K562 (cell line): ENCODE measurements around the gene RIIAD1. TPM values are rescaled to one million over a fixed set of nuclear protein-coding genes. Genes with fewer than 3 reads are reported as not detected.
A peak's percentile ranks its signal among the peaks of the same experiment; 100 is the strongest.

Source experiments
- BRD4 ChIP-seq: fragments of 200-600 bp; sonication (generic); IDR thresholded peaks from 2 replicates; pipeline ENCODE4 v1.6.1; 2017; ENCODE audit warnings: inconsistent platforms
- CCAR2 ChIP-seq: fragments of 200-400 bp; formaldehyde crosslinking; IDR thresholded peaks from 2 replicates; pipeline ENCODE4 v1.6.1; 2017; ENCODE audit warnings: mild to moderate bottlenecking, low read depth, low read length
- CREBBP ChIP-seq: IDR thresholded peaks from one replicate; pipeline ENCODE4 v1.6.1; 2012; ENCODE audit warnings: low read depth, mild to moderate bottlenecking, control low read depth, inconsistent platforms, low read length
- DPF2 ChIP-seq: fragments of 450-650 bp; IDR thresholded peaks from 2 replicates; pipeline ENCODE4 v1.6.1; 2016
- E4F1 ChIP-seq: fragments of 250-450 bp; sonication (Bioruptor Pico); IDR thresholded peaks from 2 replicates; pipeline ENCODE4 v1.5.0; 2021; ENCODE audit warnings: mild to moderate bottlenecking, borderline replicate concordance
- ESRRB ChIP-seq: fragments of 250-450 bp; sonication (Bioruptor Pico); IDR thresholded peaks from 2 replicates; pipeline ENCODE4 v1.5.0; 2020; ENCODE audit warnings: mild to moderate bottlenecking, moderate library complexity, borderline replicate concordance
- IRF9 ChIP-seq: fragments of 450-650 bp; IDR thresholded peaks from 2 replicates; pipeline ENCODE4 v1.6.1; 2016; ENCODE audit warnings: missing biosample characterization, missing genetic modification characterization
- PML ChIP-seq: IDR thresholded peaks from 2 replicates; pipeline ENCODE4 v1.6.1; 2012; ENCODE audit warnings: low read length, inconsistent platforms
- PPARD ChIP-seq: fragments of 250-450 bp; sonication (Bioruptor Pico); IDR thresholded peaks from 2 replicates; pipeline ENCODE4 v1.8.0; 2022; ENCODE audit warnings: inconsistent platforms, mild to moderate bottlenecking, moderate library complexity
- RHOXF2B ChIP-seq: fragments of 250-450 bp; sonication (Bioruptor Pico); conservative IDR thresholded peaks from 2 replicates; pipeline ENCODE4 v1.5.1; 2021
- TAL1 ChIP-seq: fragments of 450-650 bp; IDR thresholded peaks from 2 replicates; pipeline ENCODE4 v1.6.1; 2016; ENCODE audit warnings: mild to moderate bottlenecking
- TARDBP ChIP-seq: fragments of 450-650 bp; IDR thresholded peaks from 2 replicates; pipeline ENCODE4 v1.6.1; 2016
- TSC22D4 ChIP-seq: fragments of 450-650 bp; IDR thresholded peaks from 2 replicates; pipeline ENCODE4 v1.6.1; 2016; ENCODE audit warnings: missing genetic modification characterization, missing biosample characterization, control low read depth
- ZNF780A ChIP-seq: fragments of 250-450 bp; sonication (Bioruptor Pico); IDR thresholded peaks from 2 replicates; pipeline ENCODE4 v1.5.0; 2021; ENCODE audit warnings: mild to moderate bottlenecking
- polyA plus RNA-seq, 8 experiments: library from polyadenylated mRNA; depleted of rRNA in 4 of 8; stranded (reverse) in 5 of 8; unstranded in 3 of 8; fragments of >200 nt; fragmentation: Nextera tagmentation in 2 of 8; fragmentation: Illumina TruSeq in 1 of 8; extraction: Ambion mirVana in 2 of 8; extraction: Trizol in 1 of 8; gene quantifications; 2 replicates each; pipeline versions ENCODE4 v1.2.1 to v1.2.3, GENCODE V29; 2011 to 2014; ENCODE audit warnings: inconsistent platforms in 1 of 8, missing spikeins in 1 of 8
- total RNA-seq, 7 experiments: library from RNA; depleted of rRNA in 6 of 7; stranded (reverse); fragments of >200 nt in 6 of 7; fragmentation: Illumina TruSeq in 2 of 7; extraction: Trizol in 2 of 7; gene quantifications; 2 replicates each; pipeline versions ENCODE4 v1.2.1 to v1.2.3, GENCODE V29; 2011 to 2021; ENCODE audit warnings: low replicate concordance in 1 of 7
- TF ChIP-seq, protein P1 (sequence below): sonication (generic); formaldehyde crosslinking; IDR thresholded peaks from 2 replicates; pipeline ENCODE4 v1.8.1; 2023; ENCODE audit warnings: missing genetic modification reagents, mild to moderate bottlenecking, borderline replicate concordance
- TF ChIP-seq, protein P2 (sequence below): fragments of 250-450 bp; sonication (Bioruptor Pico); IDR thresholded peaks from 2 replicates; pipeline ENCODE4 v1.9.0; 2021; ENCODE audit warnings: mild to moderate bottlenecking, inconsistent platforms
- TF ChIP-seq, protein P3 (sequence below): IDR thresholded peaks from 2 replicates; pipeline ENCODE4 v1.6.1; 2011; ENCODE audit not compliant: insufficient read length; ENCODE audit errors: extremely low read depth

The RIIAD1 gene
- total and polyA plus RNA-seq, 9 of the 15 experiments (the other 6 are each of a cell fraction or from before 2014, with no cell fraction given), result not detected

DNA sequence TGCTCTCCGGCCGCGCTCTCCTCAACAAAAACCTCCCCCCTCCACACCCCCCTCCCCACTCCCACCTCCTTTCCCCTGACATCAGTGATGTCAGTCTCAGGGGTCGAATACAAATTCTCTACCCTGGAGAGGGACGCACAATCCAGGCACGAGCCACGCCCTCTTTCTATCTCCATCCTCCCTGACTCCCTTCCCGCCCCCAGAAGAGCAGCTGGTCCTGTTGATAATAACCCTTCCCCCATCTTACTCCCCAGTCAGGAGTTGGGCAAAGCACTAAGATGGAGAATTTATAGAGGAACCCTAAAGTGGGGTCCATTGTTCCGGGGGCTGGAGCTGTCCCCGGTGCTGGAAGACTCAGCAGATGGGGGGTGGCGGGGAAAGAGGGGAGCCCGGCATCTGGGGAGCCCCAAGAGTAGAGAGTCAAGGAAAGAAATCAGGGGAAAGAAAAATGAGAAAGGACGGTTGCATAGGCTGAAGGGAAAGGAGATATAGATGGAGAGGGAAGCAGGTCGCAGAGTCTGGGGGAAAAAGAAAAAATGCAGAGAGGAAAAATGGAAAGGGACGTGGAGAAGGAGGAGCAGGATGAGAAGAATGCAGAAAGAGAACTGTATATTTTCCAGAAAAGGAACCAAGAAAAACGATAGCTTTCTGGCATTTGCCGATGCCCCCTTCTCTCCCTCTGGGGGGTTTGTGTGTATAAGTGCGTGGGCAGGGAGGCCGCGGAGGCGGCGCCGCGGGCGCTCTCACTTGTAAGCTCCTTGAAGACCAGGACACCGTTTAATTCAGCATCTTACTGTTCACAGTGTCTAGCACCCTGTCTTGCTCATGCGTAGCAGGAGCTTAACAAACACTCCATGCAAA is 4.3 kb upstream of the RIIAD1 start, which contains the start of gene CELF3 (continued):
- TF ChIP-seq CCAR2 (no peak), IRF9 (tag) (no peak), DPF2 (peak; percentile 73), E4F1 (CRISPR knock-in tag) (no peak), ESRRB (no peak), TSC22D4 (no peak), PPARD (CRISPR knock-in tag) (no peak), ZNF780A (CRISPR knock-in tag) (no peak), TAL1 (peak; percentile 66), CREBBP (no peak), BRD4 (no peak), TARDBP (no peak; the same call in 1 of the 2 replicates), PML (no peak), RHOXF2B (CRISPR knock-in tag) (no peak)
- TF ChIP-seq, protein P1, sequence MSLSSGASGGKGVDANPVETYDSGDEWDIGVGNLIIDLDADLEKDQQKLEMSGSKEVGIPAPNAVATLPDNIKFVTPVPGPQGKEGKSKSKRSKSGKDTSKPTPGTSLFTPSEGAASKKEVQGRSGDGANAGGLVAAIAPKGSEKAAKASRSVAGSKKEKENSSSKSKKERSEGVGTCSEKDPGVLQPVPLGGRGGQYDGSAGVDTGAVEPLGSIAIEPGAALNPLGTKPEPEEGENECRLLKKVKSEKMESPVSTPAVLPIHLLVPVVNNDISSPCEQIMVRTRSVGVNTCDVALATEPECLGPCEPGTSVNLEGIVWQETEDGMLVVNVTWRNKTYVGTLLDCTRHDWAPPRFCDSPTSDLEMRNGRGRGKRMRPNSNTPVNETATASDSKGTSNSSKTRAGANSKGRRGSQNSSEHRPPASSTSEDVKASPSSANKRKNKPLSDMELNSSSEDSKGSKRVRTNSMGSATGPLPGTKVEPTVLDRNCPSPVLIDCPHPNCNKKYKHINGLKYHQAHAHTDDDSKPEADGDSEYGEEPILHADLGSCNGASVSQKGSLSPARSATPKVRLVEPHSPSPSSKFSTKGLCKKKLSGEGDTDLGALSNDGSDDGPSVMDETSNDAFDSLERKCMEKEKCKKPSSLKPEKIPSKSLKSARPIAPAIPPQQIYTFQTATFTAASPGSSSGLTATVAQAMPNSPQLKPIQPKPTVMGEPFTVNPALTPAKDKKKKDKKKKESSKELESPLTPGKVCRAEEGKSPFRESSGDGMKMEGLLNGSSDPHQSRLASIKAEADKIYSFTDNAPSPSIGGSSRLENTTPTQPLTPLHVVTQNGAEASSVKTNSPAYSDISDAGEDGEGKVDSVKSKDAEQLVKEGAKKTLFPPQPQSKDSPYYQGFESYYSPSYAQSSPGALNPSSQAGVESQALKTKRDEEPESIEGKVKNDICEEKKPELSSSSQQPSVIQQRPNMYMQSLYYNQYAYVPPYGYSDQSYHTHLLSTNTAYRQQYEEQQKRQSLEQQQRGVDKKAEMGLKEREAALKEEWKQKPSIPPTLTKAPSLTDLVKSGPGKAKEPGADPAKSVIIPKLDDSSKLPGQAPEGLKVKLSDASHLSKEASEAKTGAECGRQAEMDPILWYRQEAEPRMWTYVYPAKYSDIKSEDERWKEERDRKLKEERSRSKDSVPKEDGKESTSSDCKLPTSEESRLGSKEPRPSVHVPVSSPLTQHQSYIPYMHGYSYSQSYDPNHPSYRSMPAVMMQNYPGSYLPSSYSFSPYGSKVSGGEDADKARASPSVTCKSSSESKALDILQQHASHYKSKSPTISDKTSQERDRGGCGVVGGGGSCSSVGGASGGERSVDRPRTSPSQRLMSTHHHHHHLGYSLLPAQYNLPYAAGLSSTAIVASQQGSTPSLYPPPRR (CRISPR knock-in tag), result no peak
- TF ChIP-seq, protein P2, sequence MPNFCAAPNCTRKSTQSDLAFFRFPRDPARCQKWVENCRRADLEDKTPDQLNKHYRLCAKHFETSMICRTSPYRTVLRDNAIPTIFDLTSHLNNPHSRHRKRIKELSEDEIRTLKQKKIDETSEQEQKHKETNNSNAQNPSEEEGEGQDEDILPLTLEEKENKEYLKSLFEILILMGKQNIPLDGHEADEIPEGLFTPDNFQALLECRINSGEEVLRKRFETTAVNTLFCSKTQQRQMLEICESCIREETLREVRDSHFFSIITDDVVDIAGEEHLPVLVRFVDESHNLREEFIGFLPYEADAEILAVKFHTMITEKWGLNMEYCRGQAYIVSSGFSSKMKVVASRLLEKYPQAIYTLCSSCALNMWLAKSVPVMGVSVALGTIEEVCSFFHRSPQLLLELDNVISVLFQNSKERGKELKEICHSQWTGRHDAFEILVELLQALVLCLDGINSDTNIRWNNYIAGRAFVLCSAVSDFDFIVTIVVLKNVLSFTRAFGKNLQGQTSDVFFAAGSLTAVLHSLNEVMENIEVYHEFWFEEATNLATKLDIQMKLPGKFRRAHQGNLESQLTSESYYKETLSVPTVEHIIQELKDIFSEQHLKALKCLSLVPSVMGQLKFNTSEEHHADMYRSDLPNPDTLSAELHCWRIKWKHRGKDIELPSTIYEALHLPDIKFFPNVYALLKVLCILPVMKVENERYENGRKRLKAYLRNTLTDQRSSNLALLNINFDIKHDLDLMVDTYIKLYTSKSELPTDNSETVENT (CRISPR knock-in tag), result no peak
- TF ChIP-seq, protein P3, sequence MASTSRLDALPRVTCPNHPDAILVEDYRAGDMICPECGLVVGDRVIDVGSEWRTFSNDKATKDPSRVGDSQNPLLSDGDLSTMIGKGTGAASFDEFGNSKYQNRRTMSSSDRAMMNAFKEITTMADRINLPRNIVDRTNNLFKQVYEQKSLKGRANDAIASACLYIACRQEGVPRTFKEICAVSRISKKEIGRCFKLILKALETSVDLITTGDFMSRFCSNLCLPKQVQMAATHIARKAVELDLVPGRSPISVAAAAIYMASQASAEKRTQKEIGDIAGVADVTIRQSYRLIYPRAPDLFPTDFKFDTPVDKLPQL, result no peak
